Stimulated activated naive CD4-positive, alpha-beta T cell treated with Interleukin-2 at 50 U/mL for 16 hours (primary cell): Measurements from ENCODE around the gene R3HDM4.
"Not testable (repeated sequence)": the region's sequence is repeated elsewhere in the genome, so short reads cannot be mapped to it uniquely, and the experiment has no call there.

Experiments used
- DNase-seq: peaks from one replicate; lab custom pipeline; 2025; lab: John Stamatoyannopoulos, UW

Gene R3HDM4

GRCh38 chr19:913080-913748, at the start of gene R3HDM4:
Gene R3HDM4 (minus strand): TSS chr19:913219. CDS start chr19:913157, 62 bp downstream.
- DNase-seq: peak; percentile 82

- DNase-seq: no peak
These were observed 49.0 kb upstream of the R3HDM4 start for GRCh38 chr19:961866-962620.

- DNase-seq: no peak
These were observed 47.6 kb upstream of the R3HDM4 start for GRCh38 chr19:960601-960938.

GRCh38 chr19:960020-960419, 47.0 kb upstream of the R3HDM4 start:
- DNase-seq: no peak

- peak; percentile 53 for DNase-seq
These were observed 46.2 kb upstream of the R3HDM4 start for GRCh38 chr19:958967-959855.

GRCh38 chr19:957578-957977, 44.6 kb upstream of the R3HDM4 start:
- DNase-seq: not testable (repeated sequence)

GRCh38 chr19:956766-957440, 43.9 kb upstream of the R3HDM4 start:
- no peak for DNase-seq

GRCh38 chr19:955803-956765, 43.1 kb upstream of the R3HDM4 start:
- no peak for DNase-seq

- DNase-seq: no peak
These were observed 41.9 kb upstream of the R3HDM4 start for GRCh38 chr19:954672-955494.

- no peak for DNase-seq
These were observed 41.3 kb upstream of the R3HDM4 start for GRCh38 chr19:954272-954671.

GRCh38 chr19:953445-954271, 40.6 kb upstream of the R3HDM4 start:
- DNase-seq: no peak

GRCh38 chr19:952680-953444, 39.8 kb upstream of the R3HDM4 start:
- no peak for DNase-seq

- no peak for DNase-seq
These were observed 39.1 kb upstream of the R3HDM4 start for GRCh38 chr19:952049-952679.

- DNase-seq: no peak
These were observed 37.5 kb upstream of the R3HDM4 start for GRCh38 chr19:950352-951066.

- DNase-seq: no peak
These were observed 36.0 kb upstream of the R3HDM4 start for GRCh38 chr19:948842-949496.

- DNase-seq: no peak
These were observed 34.9 kb upstream of the R3HDM4 start for GRCh38 chr19:947707-948539.
